ENCODE data around the gene MBOAT2. TPM values are rescaled to one million over a fixed set of nuclear protein-coding genes. Genes with fewer than 3 reads are reported as not detected.

The MBOAT2 gene
- polyA plus RNA-seq, 1 donor (not counting 4 experiments of a cell fraction or from before 2014, with no cell fraction given), result 121 TPM

GRCh38 chr2:8893474-8893873, 110.0 kb downstream of the MBOAT2 start:
- dilution Hi-C loops (cut with MboI; ENCODE audit: extremely low pct_ligation_motif_present, low sequenced_read_pairs), result no loop called here
- H3K9me1 ChIP-seq (ENCODE audit: control insufficient read depth, extremely low read depth, insufficient read depth, low read length), result no peaks in the 10 kb centered on the region
- H3K27ac ChIP-seq (ENCODE audit: control insufficient read depth, insufficient read depth, low read length), result no peak overlapping the region
- peaks cover 3% of the 10 kb centered on the region for H3K79me2 ChIP-seq (ENCODE audit: control insufficient read depth, insufficient read depth, low read length)
- H3K27me3 ChIP-seq (ENCODE audit: control insufficient read depth, extremely low read depth, insufficient read depth, low read length), result no peaks in the 10 kb centered on the region
- no peak overlapping the region for H3K9ac ChIP-seq (ENCODE audit: control insufficient read depth, extremely low read depth, insufficient read depth, low read length)
- no peaks in the 10 kb centered on the region for H4K20me1 ChIP-seq (ENCODE audit: control insufficient read depth, extremely low read depth, insufficient read depth, low read length)
- no peak overlapping the region for H2AFZ ChIP-seq (ENCODE audit: control insufficient read depth, low read length)
- FAIRE-seq (no peak), DNase-seq (ENCODE audit: low read depth, low spot score) (no peak)
- no peaks in the 10 kb centered on the region for H3K9me3 ChIP-seq (ENCODE audit: control insufficient read depth, low read depth, low read length)
- H3K36me3 ChIP-seq (ENCODE audit: control insufficient read depth in 2 of 2, extremely low read depth in 1 of 2, insufficient read depth in 2 of 2, low read length in 2 of 2), result peaks cover 10 to 12% of the 10 kb centered on the region in 2 experiments
- no peak overlapping the region for H3K4me2 ChIP-seq (ENCODE audit: control insufficient read depth, extremely low read depth, insufficient read depth, low read depth, low read length)
- no peaks in the 10 kb centered on the region for H3K4me1 ChIP-seq (ENCODE audit: control insufficient read depth, extremely low read depth, insufficient read depth, low read length)
- TF ChIP-seq EZH2 (IDR thresholded peaks at IDR 0.05; ENCODE audit: low read length) (no peak), CTCF (optimal IDR thresholded peaks at IDR 0.05 in 1 of 3, IDR thresholded peaks at IDR 0.05 in 1 of 3, conservative IDR thresholded peaks at IDR 0.05 in 1 of 3; ENCODE audit: extremely low read depth in 1 of 3, insufficient read depth in 2 of 3, low read length in 3 of 3) (no peak)
- no peak overlapping the region for H3K4me3 ChIP-seq (ENCODE audit: control insufficient read depth in 2 of 3, extremely low read depth in 1 of 3, insufficient read depth in 2 of 3, low read depth in 1 of 3, low read length in 3 of 3)

- H3K9me3 ChIP-seq (ENCODE audit: control insufficient read depth, low read depth, low read length), result no peaks in the 10 kb centered on the region
- peaks cover 3% of the 10 kb centered on the region for H3K79me2 ChIP-seq (ENCODE audit: control insufficient read depth, insufficient read depth, low read length)
- H3K4me3 ChIP-seq (ENCODE audit: control insufficient read depth in 2 of 3, extremely low read depth in 1 of 3, insufficient read depth in 2 of 3, low read depth in 1 of 3, low read length in 3 of 3), result no peak overlapping the region
- no peaks in the 10 kb centered on the region for H3K9me1 ChIP-seq (ENCODE audit: control insufficient read depth, extremely low read depth, insufficient read depth, low read length)
- no peak overlapping the region for H3K4me2 ChIP-seq (ENCODE audit: control insufficient read depth, extremely low read depth, insufficient read depth, low read depth, low read length)
- no peak overlapping the region for H3K27ac ChIP-seq (ENCODE audit: control insufficient read depth, insufficient read depth, low read length)
- no peak overlapping the region for H3K9ac ChIP-seq (ENCODE audit: control insufficient read depth, extremely low read depth, insufficient read depth, low read length)
- peaks cover 10 to 12% of the 10 kb centered on the region in 2 experiments for H3K36me3 ChIP-seq (ENCODE audit: control insufficient read depth in 2 of 2, extremely low read depth in 1 of 2, insufficient read depth in 2 of 2, low read length in 2 of 2)
- no peak for DNase-seq (ENCODE audit: low read depth, low spot score)
- no peaks in the 10 kb centered on the region for H4K20me1 ChIP-seq (ENCODE audit: control insufficient read depth, extremely low read depth, insufficient read depth, low read length)
- TF ChIP-seq EZH2 (IDR thresholded peaks at IDR 0.05; ENCODE audit: low read length) (no peak), CTCF (optimal IDR thresholded peaks at IDR 0.05 in 1 of 3, IDR thresholded peaks at IDR 0.05 in 1 of 3, conservative IDR thresholded peaks at IDR 0.05 in 1 of 3; ENCODE audit: extremely low read depth in 1 of 3, insufficient read depth in 2 of 3, low read length in 3 of 3) (no peak)
- no peaks in the 10 kb centered on the region for H3K4me1 ChIP-seq (ENCODE audit: control insufficient read depth, extremely low read depth, insufficient read depth, low read length)
- H3K27me3 ChIP-seq (ENCODE audit: control insufficient read depth, extremely low read depth, insufficient read depth, low read length), result no peaks in the 10 kb centered on the region
- dilution Hi-C loops (cut with MboI; ENCODE audit: extremely low pct_ligation_motif_present, low sequenced_read_pairs), result no loop called here
- FAIRE-seq, result no peak
- no peak overlapping the region for H2AFZ ChIP-seq (ENCODE audit: control insufficient read depth, low read length)
Observed at GRCh38 chr2:8892111-8892510, 111.4 kb downstream of the MBOAT2 start.

Measured in keratinocyte (primary cell).